HL-60 (cell line): Measurements from ENCODE around the gene PTP4A2.

Experiments
- DNase-seq, 2 experiments: peaks; one replicate each; pipeline ENCODE4 v3.0.0-alpha.2; 2010 to 2020; ENCODE audit warnings: low read depth in 1 of 2, low spot score in 1 of 2
- H3K27ac ChIP-seq: fragments of 250-450 bp; sonication (Bioruptor Pico); replicated peaks from 2 replicates; pipeline ENCODE4 v1.5.1; 2020; ENCODE audit warnings: mild to moderate bottlenecking, moderate library complexity
- H3K27me3 ChIP-seq: fragments of 250-450 bp; sonication (Bioruptor Pico); 2 replicates; pipeline ENCODE4 v1.5.1; 2021; ENCODE audit warnings: mild to moderate bottlenecking, moderate library complexity; ENCODE audit not compliant: insufficient read depth, poor library complexity, severe bottlenecking
- H3K4me3 ChIP-seq: replicated peaks from 2 replicates; pipeline ENCODE4 v1.5.1; 2011; ENCODE audit warnings: mild to moderate bottlenecking, control low read depth, low read length; ENCODE audit not compliant: insufficient read depth
- GABPA ChIP-seq: IDR thresholded peaks from 2 replicates; pipeline ENCODE4 v1.6.1; 2012; ENCODE audit warnings: low read depth
- POLR2AphosphoS5 ChIP-seq: IDR thresholded peaks from 2 replicates; pipeline ENCODE4 v1.6.1; 2012; ENCODE audit warnings: low read depth
- REST ChIP-seq: IDR thresholded peaks from 2 replicates; pipeline ENCODE4 v1.6.1; 2012; ENCODE audit warnings: low read depth; ENCODE audit not compliant: insufficient replicate concordance
- SPI1 ChIP-seq: IDR thresholded peaks from 2 replicates; pipeline ENCODE4 v1.6.1; 2012; ENCODE audit warnings: low read depth, mild to moderate bottlenecking, borderline replicate concordance
- TF ChIP-seq, protein P1 (sequence below): IDR thresholded peaks from one replicate; pipeline ENCODE4 v1.5.1; 2011; ENCODE audit warnings: low read length, control low read depth, inconsistent platforms; ENCODE audit not compliant: insufficient read depth

Gene PTP4A2

GRCh38 chr1:31860581-31860980 lies 77.6 kb downstream of the PTP4A2 start:
- H3K27me3 ChIP-seq, result no peaks in the 10 kb centered on the region
- H3K4me3 ChIP-seq, result no peak overlapping the region
- no peak overlapping the region for H3K27ac ChIP-seq
- no peak for DNase-seq
- TF ChIP-seq GABPA, result no peak
- no peak for TF ChIP-seq REST
- TF ChIP-seq SPI1, result no peak
- TF ChIP-seq POLR2AphosphoS5, result no peak
- TF ChIP-seq, protein P1, sequence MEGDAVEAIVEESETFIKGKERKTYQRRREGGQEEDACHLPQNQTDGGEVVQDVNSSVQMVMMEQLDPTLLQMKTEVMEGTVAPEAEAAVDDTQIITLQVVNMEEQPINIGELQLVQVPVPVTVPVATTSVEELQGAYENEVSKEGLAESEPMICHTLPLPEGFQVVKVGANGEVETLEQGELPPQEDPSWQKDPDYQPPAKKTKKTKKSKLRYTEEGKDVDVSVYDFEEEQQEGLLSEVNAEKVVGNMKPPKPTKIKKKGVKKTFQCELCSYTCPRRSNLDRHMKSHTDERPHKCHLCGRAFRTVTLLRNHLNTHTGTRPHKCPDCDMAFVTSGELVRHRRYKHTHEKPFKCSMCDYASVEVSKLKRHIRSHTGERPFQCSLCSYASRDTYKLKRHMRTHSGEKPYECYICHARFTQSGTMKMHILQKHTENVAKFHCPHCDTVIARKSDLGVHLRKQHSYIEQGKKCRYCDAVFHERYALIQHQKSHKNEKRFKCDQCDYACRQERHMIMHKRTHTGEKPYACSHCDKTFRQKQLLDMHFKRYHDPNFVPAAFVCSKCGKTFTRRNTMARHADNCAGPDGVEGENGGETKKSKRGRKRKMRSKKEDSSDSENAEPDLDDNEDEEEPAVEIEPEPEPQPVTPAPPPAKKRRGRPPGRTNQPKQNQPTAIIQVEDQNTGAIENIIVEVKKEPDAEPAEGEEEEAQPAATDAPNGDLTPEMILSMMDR, result no peak

- TF ChIP-seq GABPA, result no peak
- TF ChIP-seq SPI1, result no peak
- TF ChIP-seq, protein P1, result no peak
- DNase-seq, result no peak
- Histone ChIP-seq H3K27ac (no peak overlapping the region), H3K4me3 (no peak overlapping the region), H3K27me3 (no peaks in the 10 kb centered on the region)
Measured at GRCh38 chr1:31859719-31860118, 78.4 kb downstream of the PTP4A2 start.

DNA sequence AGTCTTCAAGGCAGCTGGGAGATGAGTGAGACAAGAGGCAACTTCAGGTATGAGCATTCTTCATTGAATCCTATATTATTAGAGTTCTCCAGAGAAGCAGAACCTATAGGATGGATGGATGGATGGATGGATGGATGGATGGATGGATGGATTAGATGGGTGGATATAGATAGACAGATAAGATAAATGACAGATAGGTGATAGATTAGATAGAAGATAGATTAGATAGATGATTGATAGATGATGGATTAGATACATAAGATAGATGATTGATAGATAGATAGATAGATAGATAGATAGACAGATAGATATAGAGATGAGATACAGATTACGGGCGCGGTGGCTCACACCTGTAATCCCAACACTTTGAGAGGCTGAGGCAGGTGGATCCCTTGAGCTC lies 79.1 kb downstream of the PTP4A2 start:
- no peak for DNase-seq
- H3K27ac ChIP-seq, result no peak overlapping the region
- H3K27me3 ChIP-seq, result no peaks in the 10 kb centered on the region
- no peak overlapping the region for H3K4me3 ChIP-seq
- no peak for TF ChIP-seq GABPA
- no peak for TF ChIP-seq POLR2AphosphoS5
- TF ChIP-seq, protein P1, result no peak
- TF ChIP-seq REST, result no peak
- no peak for TF ChIP-seq SPI1

GRCh38 chr1:31857863-31858262 lies 80.3 kb downstream of the PTP4A2 start:
- H3K27me3 ChIP-seq, result no peaks in the 10 kb centered on the region
- H3K4me3 ChIP-seq, result no peak overlapping the region
- no peak for DNase-seq
- H3K27ac ChIP-seq, result no peak overlapping the region
- no peak for TF ChIP-seq POLR2AphosphoS5
